Natural killer cell (primary cell): ENCODE measurements around the gene TMEM80. TPM values are rescaled to one million over a fixed set of nuclear protein-coding genes. Genes with fewer than 3 reads are reported as not detected.

Experiments used
- ATAC-seq, 3 donors: fragments of 150-1000 bp in 2 of 3; fragments of 200-7000 bp in 1 of 3; cut with Tn5 transposase; 1 replicate in 1 of 3; 2 replicates in 2 of 3; pipeline ENCODE4 v1.10.0; 2021; ENCODE audit warnings: mild to moderate bottlenecking in 2 of 3, moderate library complexity in 2 of 3
- DNase-seq, 2 donors: peaks; one replicate each; pipeline versions ENCODE4 v3.0.0 to v3.0.0-alpha.2; 2013 to 2021; ENCODE audit warnings: mixed read lengths in 1 of 2
- H3K27ac ChIP-seq: one replicate; pipeline ENCODE4 v1.5.1; 2013; ENCODE audit warnings: mild to moderate bottlenecking, low read length
- H3K27me3 ChIP-seq: one replicate; pipeline ENCODE4 v1.6.1; 2013; ENCODE audit warnings: low read length; ENCODE audit not compliant: control insufficient read depth, insufficient read depth
- H3K36me3 ChIP-seq: one replicate; pipeline ENCODE4 v1.6.1; 2013; ENCODE audit warnings: low read length; ENCODE audit not compliant: control insufficient read depth, insufficient read depth
- H3K4me1 ChIP-seq: one replicate; pipeline ENCODE4 v1.6.1; 2013; ENCODE audit warnings: low read length; ENCODE audit not compliant: control insufficient read depth, insufficient read depth
- H3K4me3 ChIP-seq: one replicate; pipeline ENCODE4 v1.5.1; 2013; ENCODE audit warnings: low read length
- H3K9me3 ChIP-seq: one replicate; pipeline ENCODE4 v1.6.1; 2013; ENCODE audit warnings: low read length; ENCODE audit not compliant: control insufficient read depth, insufficient read depth
- H3K27ac Mint-ChIP-seq, 2 donors: one replicate each; pipeline ENCODE4 v1.8.0; 2022; ENCODE audit warnings: mild to moderate bottlenecking in 2 of 2, mixed read lengths in 2 of 2, moderate library complexity in 1 of 2
- H3K27me3 Mint-ChIP-seq, 2 donors: one replicate each; pipeline ENCODE4 v1.8.0; 2022; ENCODE audit warnings: low read depth in 2 of 2, mixed read lengths in 2 of 2
- H3K36me3 Mint-ChIP-seq: one replicate; pipeline ENCODE4 v1.8.0; 2022; ENCODE audit warnings: mixed read lengths
- H3K4me1 Mint-ChIP-seq, 2 donors: one replicate each; pipeline ENCODE4 v1.8.0; 2022; ENCODE audit warnings: mixed read lengths in 2 of 2
- H3K4me3 Mint-ChIP-seq: one replicate; pipeline ENCODE4 v1.8.0; 2022; ENCODE audit warnings: mild to moderate bottlenecking, moderate library complexity, mixed read lengths
- H3K9me3 Mint-ChIP-seq, 2 donors: one replicate each; pipeline ENCODE4 v1.8.0; 2022; ENCODE audit warnings: mixed read lengths in 2 of 2
- CTCF ChIP-seq: fragments of 200-600 bp; IDR thresholded peaks from one replicate; pipeline ENCODE4 v1.8.0; 2022; ENCODE audit warnings: antibody characterized with exemption
- WGBS: methylation state at CpG from one replicate; pipeline ENCODE4 v1.1.7; 2013; ENCODE audit warnings: missing lambda C conversion rate; ENCODE audit not compliant: insufficient coverage; 5-methylcytosine and 5-hydroxymethylcytosine counted together
- intact Hi-C: fragments of 100-400 bp; cut with micrococcal nuclease; formaldehyde crosslinking; loops from one replicate; pipeline ENCODE4 v1.14.2; 2022
- total RNA-seq, 4 donors: library from RNA; stranded (reverse); fragments of 120-200 nt in 1 of 4; gene quantifications; one replicate each; pipeline versions ENCODE4 v1.2.3 to v1.2.4, GENCODE V29; 2013 to 2022

The TMEM80 gene
- total RNA-seq, 3 donors from 2014 or later (not counting 1 experiment from before 2014, with no cell fraction given) = 17.8 to 42.1 (median 33.0) TPM

- Histone ChIP-seq H3K27me3 (no peaks in the 10 kb centered on the region), H3K9me3 (no peaks in the 10 kb centered on the region), H3K4me3 (no peak overlapping the region), H3K36me3 (peaks cover 3% of the 10 kb centered on the region), H3K27ac (no peak overlapping the region), H3K4me1 (no peaks in the 10 kb centered on the region)
- no peak for TF ChIP-seq CTCF
- Mint-ChIP-seq H3K27me3 (no peaks in the 10 kb centered on the region), H3K4me3 (no peak overlapping the region), H3K4me1 (peaks cover 0 to 6% of the 10 kb centered on the region in 2 donors), H3K9me3 (no peaks in the 10 kb centered on the region), H3K36me3 (no peaks in the 10 kb centered on the region), H3K27ac (no peak overlapping the region)
- WGBS = 64% methylated on average over 11 of the region's 11 CpGs
- intact Hi-C loops = no loop called here
- ATAC-seq (no peak), DNase-seq (no peak)
These were observed 29.8 kb upstream of the TMEM80 start for GRCh38 chr11:665704-666281.

- TF ChIP-seq CTCF = no peak
- WGBS = 93% methylated on average over 8 of the region's 8 CpGs
- peak overlapping the region in 1 of 2 donors; percentile 60 for H3K27ac Mint-ChIP-seq
These were observed 21.8 kb upstream of the TMEM80 start for GRCh38 chr11:673866-674265.

GRCh38 chr11:674406-674805 lies 21.2 kb upstream of the TMEM80 start:
- ATAC-seq = no peak
- intact Hi-C loops = no loop called here
- Mint-ChIP-seq H3K27ac (no peak overlapping the region), H3K36me3 (peaks cover 14% of the 10 kb centered on the region), H3K27me3 (no peaks in the 10 kb centered on the region), H3K4me3 (no peak overlapping the region), H3K9me3 (no peaks in the 10 kb centered on the region), H3K4me1 (no peaks in the 10 kb centered on the region)
- no peak for DNase-seq
- Histone ChIP-seq H3K4me3 (no peak overlapping the region), H3K27ac (no peak overlapping the region), H3K4me1 (no peaks in the 10 kb centered on the region), H3K36me3 (peaks cover 33% of the 10 kb centered on the region), H3K27me3 (no peaks in the 10 kb centered on the region), H3K9me3 (no peaks in the 10 kb centered on the region)
- no peak for TF ChIP-seq CTCF
- WGBS = 94% methylated on average over 17 of the region's 17 CpGs

More at GRCh38 chr11:673866-674265, 21.8 kb upstream of the TMEM80 start:
- Histone ChIP-seq H3K4me1 (no peaks in the 10 kb centered on the region), H3K4me3 (no peak overlapping the region), H3K27ac (no peak overlapping the region), H3K9me3 (no peaks in the 10 kb centered on the region), H3K27me3 (no peaks in the 10 kb centered on the region), H3K36me3 (peaks cover 32% of the 10 kb centered on the region)
- no peak for DNase-seq
- Mint-ChIP-seq H3K4me3 (no peak overlapping the region), H3K9me3 (no peaks in the 10 kb centered on the region), H3K36me3 (peaks cover 14% of the 10 kb centered on the region), H3K27me3 (no peaks in the 10 kb centered on the region), H3K4me1 (no peaks in the 10 kb centered on the region)
- no peak for ATAC-seq
- intact Hi-C loops = no loop called here

GRCh38 chr11:678297-678696 lies 17.3 kb upstream of the TMEM80 start:
- Histone ChIP-seq H3K27me3 (no peaks in the 10 kb centered on the region), H3K9me3 (no peaks in the 10 kb centered on the region), H3K4me1 (no peaks in the 10 kb centered on the region), H3K4me3 (no peak overlapping the region), H3K27ac (no peak overlapping the region), H3K36me3 (peaks cover 31% of the 10 kb centered on the region)
- H3K4me1 Mint-ChIP-seq = no peaks in the 10 kb centered on the region
- H3K36me3 Mint-ChIP-seq = peaks cover 19% of the 10 kb centered on the region
- ATAC-seq = no peak
- intact Hi-C loops = no loop called here
- no peaks in the 10 kb centered on the region for H3K27me3 Mint-ChIP-seq
- H3K27ac Mint-ChIP-seq = no peak overlapping the region
- WGBS = 96% methylated on average over 3 of the region's 3 CpGs
- no peaks in the 10 kb centered on the region for H3K9me3 Mint-ChIP-seq
- no peak for TF ChIP-seq CTCF
- H3K4me3 Mint-ChIP-seq = no peak overlapping the region
- no peak for DNase-seq
